ENCODE measurements around the gene SAP30BP. TPM values are rescaled to one million over a fixed set of nuclear protein-coding genes. Genes with fewer than 3 reads are reported as not detected.

The SAP30BP gene
- total and polyA plus RNA-seq, 10 of the 15 experiments (the other 5 are each of a cell fraction or from before 2014, with no cell fraction given): 57.9 to 166 (median 94.5) TPM

DNA sequence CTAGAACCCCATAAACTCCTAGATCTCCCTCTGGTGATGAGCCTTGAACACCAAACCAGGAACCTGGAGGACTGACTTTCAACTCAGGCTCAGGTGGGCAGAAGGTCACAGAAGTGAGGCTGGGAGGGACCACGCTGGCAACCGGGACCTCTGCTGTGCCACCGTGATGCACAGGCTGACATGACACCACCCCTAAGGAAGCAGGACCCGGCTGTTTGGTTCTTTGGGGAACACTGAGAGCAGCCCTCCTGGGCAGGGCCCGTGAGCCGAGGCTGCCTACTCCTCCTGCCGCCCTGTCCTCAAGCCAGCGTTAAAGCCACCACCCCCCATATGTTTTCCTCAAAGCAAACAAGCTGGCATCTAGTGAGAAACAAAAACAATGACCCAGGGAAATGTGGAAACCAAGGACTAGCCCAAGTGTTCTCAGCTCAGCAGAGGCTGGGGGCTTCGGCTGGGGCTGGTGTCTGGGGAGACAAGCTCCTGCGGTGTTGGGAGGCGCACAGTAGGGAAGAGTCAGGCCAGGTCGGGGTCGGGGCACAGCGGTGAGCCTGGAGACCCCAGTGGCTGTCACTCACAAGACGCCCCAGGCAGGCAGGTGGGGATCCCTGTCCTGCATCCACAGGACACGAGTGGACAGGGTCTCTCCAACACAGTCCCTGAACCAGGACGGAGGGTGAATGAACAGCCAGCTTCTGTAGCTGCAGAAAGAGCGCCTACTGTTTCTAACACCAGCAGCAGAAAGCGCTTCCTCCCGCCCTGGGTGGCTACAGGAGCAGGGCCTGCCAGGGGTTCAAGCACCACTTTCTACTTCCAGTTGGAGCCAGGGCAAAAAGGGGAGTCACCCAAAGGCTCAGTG lies 32.2 kb upstream of the SAP30BP start:
- DNase-seq (ENCODE audit: low read depth, low spot score) (no peak), FAIRE-seq (no peak), ATAC-seq (no peak)
- Histone ChIP-seq H3K79me2 (ENCODE audit: control insufficient read depth, insufficient read depth, low read length) (no peaks in the 10 kb centered on the region), H3K36me3 (ENCODE audit: control insufficient read depth in 2 of 2, insufficient read depth in 2 of 2, low read length in 1 of 2) (peaks cover 0 to 4% of the 10 kb centered on the region in 2 experiments; a peak in 2 of 4 replicates), H3K9me3 (replicated peaks; ENCODE audit: control insufficient read depth, insufficient read depth, low read length) (no peaks in the 10 kb centered on the region), H4K20me1 (ENCODE audit: control insufficient read depth, insufficient read depth) (no peaks in the 10 kb centered on the region; the same call in 1 of the 2 replicates), H3K4me3 (no peak overlapping the region), H3K4me1 (ENCODE audit: control insufficient read depth, insufficient read depth, low read length) (peaks cover 8% of the 10 kb centered on the region), H2AFZ (ENCODE audit: control insufficient read depth, low read depth, low read length) (no peak overlapping the region), H3K27me3 (replicated peaks in 1 of 2; ENCODE audit: control insufficient read depth in 2 of 2, insufficient read depth in 2 of 2, low read length in 1 of 2) (no peaks in the 10 kb centered on the region), H3K4me2 (ENCODE audit: control insufficient read depth, insufficient read depth) (no peak overlapping the region), H3K27ac (ENCODE audit: control insufficient read depth, insufficient read depth) (no peak overlapping the region), H3K9ac (ENCODE audit: control insufficient read depth, insufficient read depth, low read length) (no peak overlapping the region)
- ChIA-PET CTCF (interaction anchor here (0.6 to 13.0 kb wide), 15 partner anchors 8 to 520 kb away, joined by 3 to 349 read pairs (median 4); a partner anchor contains a TSS), RAD21 (ENCODE audit: unreplicated experiment) (interaction anchor here (1.7 to 3.7 kb wide), 4 partner anchors 17 to 84 kb away, joined by 3 to 30 read pairs (median 12); no protein-coding TSS in a partner anchor), POLR2A (interaction anchor here (0.5 kb wide), 1 partner anchor 23 kb away, joined by 3 read pairs; no protein-coding TSS in a partner anchor), SMC1A (ENCODE audit: uncharacterized antibody, unreplicated experiment) (interaction anchor here (1.0 to 4.3 kb wide), 7 partner anchors 18 to 116 kb away, joined by 3 to 44 read pairs (median 12); no protein-coding TSS in a partner anchor)
- intact Hi-C loops (cut with micrococcal nuclease; ENCODE audit: unreplicated experiment) (no loop called here), in situ Hi-C loops (cut with MboI) (loop anchor here (10.0 kb wide), 1 partner anchor 110 kb away; no protein-coding TSS in a partner anchor)
- no TSS peak for BruUV-seq (replicated peaks)
- WGBS (ENCODE audit: insufficient coverage, insufficient replicate concordance, low lambda C conversion rate, missing lambda C conversion rate): 86% methylated on average over 20 of the region's 20 CpGs
- TF ChIP-seq YBX1 (IDR thresholded peaks at IDR 0.05) (no peak), PAX8 (IDR thresholded peaks at IDR 0.05) (no peak), SMAD1 (IDR thresholded peaks at IDR 0.05; ENCODE audit: low read depth, partially characterized antibody) (no peak), ZSCAN29 (IDR thresholded peaks at IDR 0.05) (no peak), RB1 (IDR thresholded peaks at IDR 0.05; ENCODE audit: borderline replicate concordance) (no peak), MXI1 (IDR thresholded peaks at IDR 0.05; ENCODE audit: low read depth, low read length) (no peak), SIN3A (IDR thresholded peaks at IDR 0.05; ENCODE audit: low read depth, low read length) (no peak), IKZF2 (IDR thresholded peaks at IDR 0.05) (no peak), RAD21 (IDR thresholded peaks at IDR 0.05; ENCODE audit: insufficient read depth, low read depth, low read length) (no peak), FOXM1 (IDR thresholded peaks at IDR 0.05; ENCODE audit: low read depth, low read length) (no peak), BCL11A (IDR thresholded peaks at IDR 0.05; ENCODE audit: low read depth, low read length) (no peak), STAT1 (conservative IDR thresholded peaks at IDR 0.05) (no peak), CBX3 (IDR thresholded peaks at IDR 0.05; ENCODE audit: borderline replicate concordance, low read depth) (no peak)
- TF ChIP-seq, protein P1, sequence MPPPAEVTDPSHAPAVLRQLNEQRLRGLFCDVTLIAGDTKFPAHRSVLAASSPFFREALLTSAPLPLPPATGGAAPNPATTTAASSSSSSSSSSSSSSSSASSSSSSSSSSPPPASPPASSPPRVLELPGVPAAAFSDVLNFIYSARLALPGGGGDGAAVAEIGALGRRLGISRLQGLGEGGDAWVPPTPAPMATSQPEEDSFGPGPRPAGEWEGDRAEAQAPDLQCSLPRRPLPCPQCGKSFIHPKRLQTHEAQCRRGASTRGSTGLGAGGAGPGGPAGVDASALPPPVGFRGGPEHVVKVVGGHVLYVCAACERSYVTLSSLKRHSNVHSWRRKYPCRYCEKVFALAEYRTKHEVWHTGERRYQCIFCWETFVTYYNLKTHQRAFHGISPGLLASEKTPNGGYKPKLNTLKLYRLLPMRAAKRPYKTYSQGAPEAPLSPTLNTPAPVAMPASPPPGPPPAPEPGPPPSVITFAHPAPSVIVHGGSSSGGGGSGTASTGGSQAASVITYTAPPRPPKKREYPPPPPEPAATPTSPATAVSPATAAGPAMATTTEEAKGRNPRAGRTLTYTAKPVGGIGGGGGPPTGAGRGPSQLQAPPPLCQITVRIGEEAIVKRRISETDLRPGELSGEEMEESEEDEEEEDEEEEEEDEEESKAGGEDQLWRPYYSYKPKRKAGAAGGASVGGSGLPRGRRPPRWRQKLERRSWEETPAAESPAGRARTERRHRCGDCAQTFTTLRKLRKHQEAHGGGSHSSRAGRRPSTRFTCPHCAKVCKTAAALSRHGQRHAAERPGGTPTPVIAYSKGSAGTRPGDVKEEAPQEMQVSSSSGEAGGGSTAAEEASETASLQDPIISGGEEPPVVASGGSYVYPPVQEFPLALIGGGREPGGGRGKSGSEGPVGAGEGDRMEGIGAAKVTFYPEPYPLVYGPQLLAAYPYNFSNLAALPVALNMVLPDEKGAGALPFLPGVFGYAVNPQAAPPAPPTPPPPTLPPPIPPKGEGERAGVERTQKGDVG (CRISPR knock-in tag; IDR thresholded peaks at IDR 0.05): no peak
- TF ChIP-seq, protein P2, sequence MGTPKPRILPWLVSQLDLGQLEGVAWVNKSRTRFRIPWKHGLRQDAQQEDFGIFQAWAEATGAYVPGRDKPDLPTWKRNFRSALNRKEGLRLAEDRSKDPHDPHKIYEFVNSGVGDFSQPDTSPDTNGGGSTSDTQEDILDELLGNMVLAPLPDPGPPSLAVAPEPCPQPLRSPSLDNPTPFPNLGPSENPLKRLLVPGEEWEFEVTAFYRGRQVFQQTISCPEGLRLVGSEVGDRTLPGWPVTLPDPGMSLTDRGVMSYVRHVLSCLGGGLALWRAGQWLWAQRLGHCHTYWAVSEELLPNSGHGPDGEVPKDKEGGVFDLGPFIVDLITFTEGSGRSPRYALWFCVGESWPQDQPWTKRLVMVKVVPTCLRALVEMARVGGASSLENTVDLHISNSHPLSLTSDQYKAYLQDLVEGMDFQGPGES (IDR thresholded peaks at IDR 0.05): no peak
- TF ChIP-seq, protein P3, sequence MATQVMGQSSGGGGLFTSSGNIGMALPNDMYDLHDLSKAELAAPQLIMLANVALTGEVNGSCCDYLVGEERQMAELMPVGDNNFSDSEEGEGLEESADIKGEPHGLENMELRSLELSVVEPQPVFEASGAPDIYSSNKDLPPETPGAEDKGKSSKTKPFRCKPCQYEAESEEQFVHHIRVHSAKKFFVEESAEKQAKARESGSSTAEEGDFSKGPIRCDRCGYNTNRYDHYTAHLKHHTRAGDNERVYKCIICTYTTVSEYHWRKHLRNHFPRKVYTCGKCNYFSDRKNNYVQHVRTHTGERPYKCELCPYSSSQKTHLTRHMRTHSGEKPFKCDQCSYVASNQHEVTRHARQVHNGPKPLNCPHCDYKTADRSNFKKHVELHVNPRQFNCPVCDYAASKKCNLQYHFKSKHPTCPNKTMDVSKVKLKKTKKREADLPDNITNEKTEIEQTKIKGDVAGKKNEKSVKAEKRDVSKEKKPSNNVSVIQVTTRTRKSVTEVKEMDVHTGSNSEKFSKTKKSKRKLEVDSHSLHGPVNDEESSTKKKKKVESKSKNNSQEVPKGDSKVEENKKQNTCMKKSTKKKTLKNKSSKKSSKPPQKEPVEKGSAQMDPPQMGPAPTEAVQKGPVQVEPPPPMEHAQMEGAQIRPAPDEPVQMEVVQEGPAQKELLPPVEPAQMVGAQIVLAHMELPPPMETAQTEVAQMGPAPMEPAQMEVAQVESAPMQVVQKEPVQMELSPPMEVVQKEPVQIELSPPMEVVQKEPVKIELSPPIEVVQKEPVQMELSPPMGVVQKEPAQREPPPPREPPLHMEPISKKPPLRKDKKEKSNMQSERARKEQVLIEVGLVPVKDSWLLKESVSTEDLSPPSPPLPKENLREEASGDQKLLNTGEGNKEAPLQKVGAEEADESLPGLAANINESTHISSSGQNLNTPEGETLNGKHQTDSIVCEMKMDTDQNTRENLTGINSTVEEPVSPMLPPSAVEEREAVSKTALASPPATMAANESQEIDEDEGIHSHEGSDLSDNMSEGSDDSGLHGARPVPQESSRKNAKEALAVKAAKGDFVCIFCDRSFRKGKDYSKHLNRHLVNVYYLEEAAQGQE (IDR thresholded peaks at IDR 0.05; ENCODE audit: low read depth, low read length): no peak
